ENCODE data around the gene CYP2C8. TPM values are rescaled to one million over a fixed set of nuclear protein-coding genes. Genes with fewer than 3 reads are reported as not detected.

The CYP2C8 gene
- total RNA-seq, 2 experiments from 2014 or later: 0.15 TPM; not detected in 1

- Mint-ChIP-seq H3K36me3 (ENCODE audit: low read depth) (no peaks in the 10 kb centered on the region), H3K9me3 (no peaks in the 10 kb centered on the region), H3K4me1 (no peaks in the 10 kb centered on the region), H3K27me3 (no peaks in the 10 kb centered on the region), H3K4me3 (no peak overlapping the region), H3K27ac (no peak overlapping the region)
- ChIA-PET POLR2A (no interaction called here), CTCF (no interaction called here)
- no peak for DNase-seq
These were observed 34.9 kb downstream of the CYP2C8 start for GRCh38 chr10:95034401-95034800.

GRCh38 chr10:95031656-95032055, 37.6 kb downstream of the CYP2C8 start:
- DNase-seq: no peak
- no peaks in the 10 kb centered on the region for H3K36me3 Mint-ChIP-seq (ENCODE audit: low read depth)
- H3K4me1 Mint-ChIP-seq: no peaks in the 10 kb centered on the region
- H3K4me3 Mint-ChIP-seq: no peak overlapping the region
- no peak overlapping the region for H3K27ac Mint-ChIP-seq
- ChIA-PET POLR2A (no interaction called here), CTCF (no interaction called here)
- no peaks in the 10 kb centered on the region for H3K9me3 Mint-ChIP-seq
- no peaks in the 10 kb centered on the region for H3K27me3 Mint-ChIP-seq

GRCh38 chr10:95026461-95026860, 42.8 kb downstream of the CYP2C8 start:
- H3K27ac Mint-ChIP-seq: no peak overlapping the region
- H3K4me3 Mint-ChIP-seq: no peak overlapping the region
- POLR2A ChIA-PET: no interaction called here

GRCh38 chr10:94997741-94998174, 71.5 kb downstream of the CYP2C8 start:
- Mint-ChIP-seq H3K36me3 (ENCODE audit: low read depth) (no peaks in the 10 kb centered on the region), H3K4me3 (no peak overlapping the region), H3K27me3 (no peaks in the 10 kb centered on the region), H3K9me3 (peaks cover 5% of the 10 kb centered on the region), H3K27ac (no peak overlapping the region), H3K4me1 (peaks cover 6% of the 10 kb centered on the region)
- ChIA-PET CTCF (no interaction called here), POLR2A (no interaction called here)
- no peak for DNase-seq

More at GRCh38 chr10:95026461-95026860, 42.8 kb downstream of the CYP2C8 start:
- Mint-ChIP-seq H3K4me1 (no peaks in the 10 kb centered on the region), H3K27me3 (no peaks in the 10 kb centered on the region), H3K36me3 (ENCODE audit: low read depth) (no peaks in the 10 kb centered on the region), H3K9me3 (no peaks in the 10 kb centered on the region)
- CTCF ChIA-PET: no interaction called here
- DNase-seq: no peak

GRCh38 chr10:94992811-94993210, 76.5 kb downstream of the CYP2C8 start:
- ChIA-PET CTCF (no interaction called here), POLR2A (no interaction called here)
- Mint-ChIP-seq H3K4me1 (no peaks in the 10 kb centered on the region), H3K4me3 (no peak overlapping the region), H3K27me3 (no peaks in the 10 kb centered on the region), H3K9me3 (peaks cover 18% of the 10 kb centered on the region), H3K36me3 (ENCODE audit: low read depth) (no peaks in the 10 kb centered on the region), H3K27ac (no peak overlapping the region)
- no peak for DNase-seq

GRCh38 chr10:94991243-94991888, 77.9 kb downstream of the CYP2C8 start:
- Mint-ChIP-seq H3K4me1 (no peaks in the 10 kb centered on the region), H3K4me3 (no peak overlapping the region), H3K36me3 (ENCODE audit: low read depth) (no peaks in the 10 kb centered on the region), H3K27ac (no peak overlapping the region), H3K9me3 (peaks cover 18% of the 10 kb centered on the region), H3K27me3 (no peaks in the 10 kb centered on the region)
- no peak for DNase-seq
- ChIA-PET POLR2A (no interaction called here), CTCF (no interaction called here)

- no peak overlapping the region for H3K27ac Mint-ChIP-seq
- H3K4me1 Mint-ChIP-seq: no peaks in the 10 kb centered on the region
- no peaks in the 10 kb centered on the region for H3K36me3 Mint-ChIP-seq (ENCODE audit: low read depth)
- no peak for DNase-seq
- H3K4me3 Mint-ChIP-seq: no peak overlapping the region
- H3K9me3 Mint-ChIP-seq: peaks cover 18% of the 10 kb centered on the region
- CTCF ChIA-PET: no interaction called here
- no peaks in the 10 kb centered on the region for H3K27me3 Mint-ChIP-seq
- POLR2A ChIA-PET: no interaction called here
These were observed 80.1 kb downstream of the CYP2C8 start for GRCh38 chr10:94989192-94989591.

Other genes starting within 250 kb of the CYP2C8 start
- not detected for gene CYP2C9, start 130.8 kb downstream of the CYP2C8 start, total RNA-seq
- gene ACSM6, start 124.7 kb upstream of the CYP2C8 start, total RNA-seq: not detected
- gene PDLIM1, start 221.5 kb upstream of the CYP2C8 start, total RNA-seq: 10 to 100 TPM; 22.8 TPM